Tibial nerve (tissue), 4 donors: Measurements from ENCODE around the gene INPP5A. TPM values are rescaled to one million over a fixed set of nuclear protein-coding genes. Genes with fewer than 3 reads are reported as not detected.

Source experiments
- DNase-seq, 2 donors: peaks; one replicate each; pipeline ENCODE4 v3.0.0-alpha.2; 2019; ENCODE audit warnings: low spot score in 2 of 2
- H3K27ac ChIP-seq, 4 donors: fragments of 200-600 bp; sonication (generic) in 3 of 4; one replicate each; pipeline ENCODE4 v1.5.1; 2017 to 2019; ENCODE audit warnings: mild to moderate bottlenecking in 1 of 4
- H3K27me3 ChIP-seq, 2 donors: fragments of 200-600 bp; sonication (generic) in 1 of 2; one replicate each; pipeline versions ENCODE4 v1.5.1 to v1.6.0; 2017 to 2019
- H3K36me3 ChIP-seq, 3 donors: fragments of 200-600 bp; sonication (generic); one replicate each; pipeline ENCODE4 v1.5.1; 2018 to 2019
- H3K4me1 ChIP-seq, 4 donors: fragments of 200-600 bp; sonication (generic) in 3 of 4; one replicate each; pipeline ENCODE4 v1.5.1; 2017 to 2019
- H3K4me3 ChIP-seq, 4 donors: fragments of 200-600 bp; sonication (generic) in 3 of 4; one replicate each; pipeline ENCODE4 v1.5.1; 2017 to 2019; ENCODE audit warnings: mild to moderate bottlenecking in 1 of 4, moderate library complexity in 1 of 4
- H3K9me3 ChIP-seq, 4 donors: fragments of 200-600 bp; sonication (generic) in 3 of 4; one replicate each; pipeline ENCODE4 v1.5.1; 2017 to 2019
- CTCF ChIP-seq, 5 experiments: fragments of 200-600 bp in 3 of 5; fragments of 450-650 bp in 2 of 5; sonication (generic) in 3 of 5; IDR thresholded peaks; one replicate each; pipeline ENCODE4 v1.5.1; 2016 to 2019; ENCODE audit warnings: antibody characterized with exemption in 5 of 5, mild to moderate bottlenecking in 3 of 5, moderate library complexity in 2 of 5
- EP300 ChIP-seq, 2 donors: sonication (generic); formaldehyde crosslinking; IDR thresholded peaks; one replicate each; pipeline ENCODE4 v1.6.1; 2017; ENCODE audit warnings: antibody characterized with exemption in 2 of 2, mild to moderate bottlenecking in 1 of 2
- POLR2A ChIP-seq, 2 donors: fragments of 450-650 bp; IDR thresholded peaks; one replicate each; pipeline ENCODE4 v1.6.1; 2017; ENCODE audit warnings: antibody characterized with exemption in 2 of 2, mild to moderate bottlenecking in 2 of 2, moderate library complexity in 2 of 2
- WGBS, 2 donors: methylation state at CpG; one replicate each; pipeline ENCODE4 v1.1.5; 2018; 5-methylcytosine and 5-hydroxymethylcytosine counted together
- total RNA-seq, 4 donors: library from RNA; depleted of rRNA; stranded (reverse); fragments of >200 nt; gene quantifications; one replicate each; pipeline ENCODE4 v1.1.0, GENCODE V29; 2016

Gene INPP5A
- total RNA-seq, 4 donors from 2014 or later, result 73.8 to 101 (median 86.2) TPM

- H3K27me3 ChIP-seq, result no peaks in the 10 kb centered on the region
- H3K9me3 ChIP-seq, result peaks cover 0 to 8% (median 0%) of the 10 kb centered on the region in 4 donors
- 87 to 88% methylated on average over 16 of the region's 16 CpGs for WGBS, 2 donors
- DNase-seq, result no peak
- H3K36me3 ChIP-seq, result peaks cover 0 to 61% (median 0%) of the 10 kb centered on the region in 3 donors
- no peak for TF ChIP-seq EP300 (IDR thresholded peaks at IDR 0.05)
- no peak for TF ChIP-seq POLR2A (IDR thresholded peaks at IDR 0.05)
- no peak for TF ChIP-seq CTCF (IDR thresholded peaks at IDR 0.05)
- peaks cover 0 to 9% (median 0%) of the 10 kb centered on the region in 4 donors for H3K4me1 ChIP-seq
- H3K4me3 ChIP-seq, result no peak overlapping the region
- no peak overlapping the region for H3K27ac ChIP-seq
Measured at GRCh38 chr10:132657748-132658147, 120.2 kb downstream of the INPP5A start.

GRCh38 chr10:132658546-132659205 lies 121.1 kb downstream of the INPP5A start:
- DNase-seq, result no peak
- 92 to 95% methylated on average over 23 to 27 of the region's 30 CpGs for WGBS, 2 donors
- H3K4me3 ChIP-seq, result no peak overlapping the region
- peaks cover 0 to 8% (median 0%) of the 10 kb centered on the region in 4 donors for H3K9me3 ChIP-seq
- no peak overlapping the region for H3K27ac ChIP-seq
- no peaks in the 10 kb centered on the region for H3K27me3 ChIP-seq
- H3K36me3 ChIP-seq, result peaks cover 0 to 60% (median 0%) of the 10 kb centered on the region in 3 donors
- TF ChIP-seq EP300 (IDR thresholded peaks at IDR 0.05) (no peak), POLR2A (IDR thresholded peaks at IDR 0.05) (no peak), CTCF (IDR thresholded peaks at IDR 0.05) (no peak)
- peaks cover 0 to 9% (median 0%) of the 10 kb centered on the region in 4 donors for H3K4me1 ChIP-seq

- TF ChIP-seq POLR2A (IDR thresholded peaks at IDR 0.05) (no peak), CTCF (IDR thresholded peaks at IDR 0.05) (no peak), EP300 (IDR thresholded peaks at IDR 0.05) (no peak)
- no peaks in the 10 kb centered on the region for H3K27me3 ChIP-seq
- no peak overlapping the region for H3K27ac ChIP-seq
- peaks cover 0 to 6% (median 0%) of the 10 kb centered on the region in 4 donors for H3K4me1 ChIP-seq
- peaks cover 0 to 64% (median 0%) of the 10 kb centered on the region in 3 donors for H3K36me3 ChIP-seq
- DNase-seq, result no peak
- H3K4me3 ChIP-seq, result no peak overlapping the region
- 97 to 98% methylated on average over 28 to 35 of the region's 35 CpGs for WGBS, 2 donors
- H3K9me3 ChIP-seq, result peaks cover 0 to 8% (median 0%) of the 10 kb centered on the region in 4 donors
Measured at GRCh38 chr10:132659206-132660091, 121.9 kb downstream of the INPP5A start.

- DNase-seq, result no peak
- H3K36me3 ChIP-seq, result peaks cover 0 to 69% (median 0%) of the 10 kb centered on the region in 3 donors
- TF ChIP-seq CTCF (IDR thresholded peaks at IDR 0.05), result no peak
- no peak for TF ChIP-seq POLR2A (IDR thresholded peaks at IDR 0.05)
- no peak overlapping the region for H3K4me3 ChIP-seq
- H3K27me3 ChIP-seq, result no peaks in the 10 kb centered on the region
- 95 to 98% methylated on average over 3 of the region's 3 CpGs for WGBS, 2 donors
- no peaks in the 10 kb centered on the region for H3K4me1 ChIP-seq
- H3K9me3 ChIP-seq, result peaks cover 0 to 8% (median 0%) of the 10 kb centered on the region in 4 donors
- no peak overlapping the region for H3K27ac ChIP-seq
Measured at GRCh38 chr10:132660385-132660784, 122.8 kb downstream of the INPP5A start.
